Measurements from ENCODE around the gene UBE2V1.

DNA sequence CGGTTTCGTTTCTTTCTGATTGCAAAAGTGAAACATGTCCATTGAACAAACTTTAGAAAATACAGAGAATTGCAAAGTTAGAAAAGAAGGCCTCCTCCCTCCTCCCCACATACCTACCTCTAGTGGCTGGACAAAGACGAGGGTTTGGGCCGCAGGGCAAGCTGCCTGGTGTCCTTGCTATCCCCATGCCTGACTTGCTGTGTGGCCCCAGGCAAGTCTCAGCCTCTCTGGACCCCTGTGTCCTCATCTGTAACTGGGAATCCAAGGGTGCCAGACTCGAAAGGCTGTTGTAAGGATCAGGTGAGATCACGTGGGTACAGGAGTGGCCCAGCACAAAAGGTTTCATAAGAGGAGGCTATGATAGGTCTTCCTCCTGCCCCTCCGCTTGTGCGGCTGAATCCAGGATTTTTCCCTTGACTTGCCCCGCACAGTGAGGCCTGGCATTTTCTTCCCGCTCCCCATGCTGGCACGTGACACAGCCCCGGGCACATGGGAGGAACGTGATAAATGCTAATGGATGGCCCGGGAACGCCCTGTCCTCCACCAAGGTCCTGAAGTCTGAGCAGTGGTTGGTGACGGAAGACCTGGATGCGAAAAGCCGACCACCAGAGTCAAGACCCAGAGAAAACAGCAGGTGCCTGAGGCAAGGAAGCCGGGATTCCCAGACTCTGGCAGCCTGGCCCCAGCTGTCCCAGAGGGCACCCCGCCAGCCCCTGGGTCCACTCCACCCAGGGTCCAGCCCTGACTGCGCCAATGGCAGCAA, 55.8 kb downstream of the UBE2V1 start:
- TF ChIP-seq, protein P1, sequence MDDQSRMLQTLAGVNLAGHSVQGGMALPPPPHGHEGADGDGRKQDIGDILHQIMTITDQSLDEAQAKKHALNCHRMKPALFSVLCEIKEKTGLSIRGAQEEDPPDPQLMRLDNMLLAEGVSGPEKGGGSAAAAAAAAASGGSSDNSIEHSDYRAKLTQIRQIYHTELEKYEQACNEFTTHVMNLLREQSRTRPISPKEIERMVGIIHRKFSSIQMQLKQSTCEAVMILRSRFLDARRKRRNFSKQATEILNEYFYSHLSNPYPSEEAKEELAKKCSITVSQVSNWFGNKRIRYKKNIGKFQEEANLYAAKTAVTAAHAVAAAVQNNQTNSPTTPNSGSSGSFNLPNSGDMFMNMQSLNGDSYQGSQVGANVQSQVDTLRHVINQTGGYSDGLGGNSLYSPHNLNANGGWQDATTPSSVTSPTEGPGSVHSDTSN (IDR thresholded peaks at IDR 0.05), result no peak
- no peak for TF ChIP-seq JUND (IDR thresholded peaks at IDR 0.05)
- TF ChIP-seq, protein P2, sequence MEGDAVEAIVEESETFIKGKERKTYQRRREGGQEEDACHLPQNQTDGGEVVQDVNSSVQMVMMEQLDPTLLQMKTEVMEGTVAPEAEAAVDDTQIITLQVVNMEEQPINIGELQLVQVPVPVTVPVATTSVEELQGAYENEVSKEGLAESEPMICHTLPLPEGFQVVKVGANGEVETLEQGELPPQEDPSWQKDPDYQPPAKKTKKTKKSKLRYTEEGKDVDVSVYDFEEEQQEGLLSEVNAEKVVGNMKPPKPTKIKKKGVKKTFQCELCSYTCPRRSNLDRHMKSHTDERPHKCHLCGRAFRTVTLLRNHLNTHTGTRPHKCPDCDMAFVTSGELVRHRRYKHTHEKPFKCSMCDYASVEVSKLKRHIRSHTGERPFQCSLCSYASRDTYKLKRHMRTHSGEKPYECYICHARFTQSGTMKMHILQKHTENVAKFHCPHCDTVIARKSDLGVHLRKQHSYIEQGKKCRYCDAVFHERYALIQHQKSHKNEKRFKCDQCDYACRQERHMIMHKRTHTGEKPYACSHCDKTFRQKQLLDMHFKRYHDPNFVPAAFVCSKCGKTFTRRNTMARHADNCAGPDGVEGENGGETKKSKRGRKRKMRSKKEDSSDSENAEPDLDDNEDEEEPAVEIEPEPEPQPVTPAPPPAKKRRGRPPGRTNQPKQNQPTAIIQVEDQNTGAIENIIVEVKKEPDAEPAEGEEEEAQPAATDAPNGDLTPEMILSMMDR (IDR thresholded peaks at IDR 0.05), result no peak
- no peak for TF ChIP-seq SIN3A (IDR thresholded peaks at IDR 0.05; ENCODE audit: borderline replicate concordance, low read depth, low read length)
- no peak for TF ChIP-seq TAF1 (IDR thresholded peaks at IDR 0.05; ENCODE audit: borderline replicate concordance, low read depth, low read length)

All from SK-N-SH (cell line).